ENCODE results near the gene RTP5. TPM values are rescaled to one million over a fixed set of nuclear protein-coding genes. Genes with fewer than 3 reads are reported as not detected.

The RTP5 gene
- total and polyA plus RNA-seq, 8 donors, result 0.10 to 0.43 TPM; not detected in 6

DNA sequence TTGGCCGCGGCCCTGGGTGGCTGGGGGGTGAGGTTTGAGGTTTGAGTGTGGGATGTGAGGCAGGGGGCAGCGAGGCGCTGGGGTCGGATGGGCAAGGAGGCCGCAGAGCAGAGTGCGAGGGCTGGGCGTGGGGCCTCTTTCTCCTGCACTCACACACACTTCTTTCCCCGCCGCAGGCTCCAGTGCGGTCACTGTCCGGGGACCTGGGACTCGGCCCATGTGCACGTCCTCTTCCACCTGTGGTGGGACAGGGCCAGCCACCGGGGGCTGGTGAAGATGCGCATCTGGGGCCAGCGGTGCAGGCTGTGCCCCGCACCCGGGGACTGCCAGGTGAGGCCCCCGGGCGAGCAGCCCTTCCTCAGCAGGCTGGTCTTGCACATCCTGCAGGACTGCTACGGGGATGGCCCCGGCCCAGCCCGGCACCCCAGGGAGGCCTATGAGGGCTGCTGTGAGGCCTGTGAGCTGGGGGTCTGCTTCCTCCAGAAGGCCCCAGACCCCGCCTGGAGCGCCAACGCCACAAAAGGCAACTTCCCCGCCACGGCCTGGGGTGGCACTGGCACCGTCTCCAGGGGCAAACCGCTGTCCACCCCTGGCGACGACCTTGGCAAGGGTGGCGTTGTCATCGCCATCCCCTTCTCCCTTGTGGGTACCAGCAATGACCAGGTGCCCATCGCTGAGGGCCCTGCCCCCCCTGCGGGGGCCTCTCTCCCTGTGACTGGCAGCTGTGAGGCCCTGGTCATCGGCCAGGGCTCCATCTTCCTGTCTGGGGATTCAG, 2.2 kb downstream of the RTP5 start:
- Histone ChIP-seq H3K9me3 (no peaks in the 10 kb centered on the region), H3K36me3 (no peaks in the 10 kb centered on the region), H3K4me3 (no peak overlapping the region), H3K4me1 (peaks cover 0 to 13% (median 0%) of the 10 kb centered on the region in 4 donors), H3K27me3 (peaks cover 0 to 49% (median 7%) of the 10 kb centered on the region in 3 donors), H3K27ac (peak overlapping the region in 1 of 5 donors; percentile 8)
- intact Hi-C loops (cut with DNase I; ENCODE audit: low total_unique reads), result no loop called here
- DNase-seq, result no peak
- TF ChIP-seq POLR2A (IDR thresholded peaks at IDR 0.05) (no peak), POLR2AphosphoS5 (IDR thresholded peaks at IDR 0.05) (no peak), EP300 (IDR thresholded peaks at IDR 0.05) (no peak), CTCF (IDR thresholded peaks at IDR 0.05) (no peak)
- 84 to 86% (median 86%) methylated on average over 31 to 38 of the region's 38 CpGs for WGBS, 5 donors

GRCh38 chr2:241872313-241872642, 2.7 kb downstream of the RTP5 start:
- Histone ChIP-seq H3K27me3 (peaks cover 0 to 44% (median 3%) of the 10 kb centered on the region in 3 donors), H3K36me3 (no peaks in the 10 kb centered on the region), H3K27ac (no peak overlapping the region), H3K4me1 (peaks cover 0 to 13% (median 0%) of the 10 kb centered on the region in 4 donors), H3K9me3 (no peaks in the 10 kb centered on the region), H3K4me3 (no peak overlapping the region)
- no peak for DNase-seq
- 81 to 87% (median 85%) methylated on average over 13 to 15 of the region's 15 CpGs for WGBS, 5 donors
- intact Hi-C loops (cut with DNase I; ENCODE audit: low total_unique reads), result no loop called here
- TF ChIP-seq EP300 (IDR thresholded peaks at IDR 0.05), result no peak
- TF ChIP-seq POLR2A (IDR thresholded peaks at IDR 0.05), result no peak
- no peak for TF ChIP-seq CTCF (IDR thresholded peaks at IDR 0.05)
- no peak for TF ChIP-seq POLR2AphosphoS5 (IDR thresholded peaks at IDR 0.05)

DNA sequence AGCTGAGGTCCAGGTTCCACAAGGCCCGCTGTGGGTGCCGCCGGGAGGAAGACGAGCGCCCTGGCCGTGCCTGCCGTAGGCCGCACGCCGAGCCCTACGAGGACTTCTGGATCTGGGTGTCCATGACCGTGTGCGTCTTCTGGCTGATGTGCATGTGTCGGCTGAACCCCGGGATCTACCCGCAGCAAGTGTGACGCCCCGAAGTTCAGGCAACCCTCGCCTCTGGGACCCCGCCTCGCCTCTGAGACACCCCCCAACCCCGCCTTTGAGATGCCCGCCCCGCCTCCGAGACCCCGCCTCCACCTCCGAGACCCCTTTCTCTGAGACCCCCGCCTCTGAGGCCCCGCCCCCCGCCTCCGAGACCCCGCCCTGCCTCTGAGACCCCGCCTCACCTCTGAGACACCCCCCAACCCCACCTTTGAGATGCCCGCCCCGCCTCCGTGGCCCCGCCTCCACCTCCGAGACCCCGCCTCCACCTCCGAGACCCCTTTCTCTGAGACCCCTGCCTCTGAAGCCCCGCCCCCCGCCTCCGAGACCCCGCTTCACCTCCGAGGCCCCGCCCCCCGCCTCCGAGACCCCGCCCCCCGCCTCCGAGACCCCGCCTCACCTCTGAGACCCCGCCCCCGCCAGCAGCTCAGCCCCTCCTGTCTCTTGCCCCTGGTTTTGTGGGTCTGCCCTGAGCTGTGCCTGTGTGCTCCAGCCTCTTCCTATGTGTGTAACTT, 3.7 kb downstream of the RTP5 start:
- no peaks in the 10 kb centered on the region for H3K9me3 ChIP-seq
- TF ChIP-seq POLR2AphosphoS5 (IDR thresholded peaks at IDR 0.05) (no peak), EP300 (IDR thresholded peaks at IDR 0.05) (no peak), CTCF (IDR thresholded peaks at IDR 0.05) (no peak), POLR2A (IDR thresholded peaks at IDR 0.05) (no peak)
- no peak for DNase-seq
- H3K4me3 ChIP-seq, result no peak overlapping the region
- H3K4me1 ChIP-seq, result peaks cover 0 to 13% (median 3%) of the 10 kb centered on the region in 4 donors
- WGBS, 5 donors, result 89 to 96% (median 92%) methylated on average over 40 to 54 of the region's 54 CpGs
- peaks cover 0 to 34% (median 3%) of the 10 kb centered on the region in 3 donors for H3K27me3 ChIP-seq
- H3K36me3 ChIP-seq, result no peaks in the 10 kb centered on the region
- H3K27ac ChIP-seq, result no peak overlapping the region
- intact Hi-C loops (cut with DNase I; ENCODE audit: low total_unique reads), result no loop called here

GRCh38 chr2:241873803-241874110, 4.2 kb downstream of the RTP5 start:
- Histone ChIP-seq H3K27ac (no peak overlapping the region), H3K27me3 (peaks cover 0 to 29% (median 2%) of the 10 kb centered on the region in 3 donors), H3K36me3 (no peaks in the 10 kb centered on the region), H3K9me3 (no peaks in the 10 kb centered on the region), H3K4me3 (no peak overlapping the region), H3K4me1 (peaks cover 0 to 9% (median 6%) of the 10 kb centered on the region in 4 donors)
- no peak for DNase-seq
- TF ChIP-seq CTCF (IDR thresholded peaks at IDR 0.05) (no peak), POLR2AphosphoS5 (IDR thresholded peaks at IDR 0.05) (no peak), POLR2A (IDR thresholded peaks at IDR 0.05) (no peak), EP300 (IDR thresholded peaks at IDR 0.05) (no peak)
- intact Hi-C loops (cut with DNase I; ENCODE audit: low total_unique reads), result no loop called here
- WGBS, 5 donors, result 83 to 98% (median 95%) methylated on average over 5 to 7 of the region's 7 CpGs
